GM10847 (cell line): ENCODE data around the gene CACNA1C.
A peak's percentile ranks its signal among the peaks of the same experiment; 100 is the strongest.

Source experiments
- POLR2A ChIP-seq: IDR thresholded peaks from 2 replicates; pipeline ENCODE4 v1.6.1; 2011; ENCODE audit not compliant: insufficient read length; ENCODE audit errors: extremely low read depth

CACNA1C gene

GRCh38 chr12:2052826-2053678 is at the start of gene CACNA1C:
Gene CACNA1C (plus strand): TSS chr12:2052987. CDS start chr12:2053563, 576 bp downstream.
- TF ChIP-seq POLR2A, result no peak

DNA sequence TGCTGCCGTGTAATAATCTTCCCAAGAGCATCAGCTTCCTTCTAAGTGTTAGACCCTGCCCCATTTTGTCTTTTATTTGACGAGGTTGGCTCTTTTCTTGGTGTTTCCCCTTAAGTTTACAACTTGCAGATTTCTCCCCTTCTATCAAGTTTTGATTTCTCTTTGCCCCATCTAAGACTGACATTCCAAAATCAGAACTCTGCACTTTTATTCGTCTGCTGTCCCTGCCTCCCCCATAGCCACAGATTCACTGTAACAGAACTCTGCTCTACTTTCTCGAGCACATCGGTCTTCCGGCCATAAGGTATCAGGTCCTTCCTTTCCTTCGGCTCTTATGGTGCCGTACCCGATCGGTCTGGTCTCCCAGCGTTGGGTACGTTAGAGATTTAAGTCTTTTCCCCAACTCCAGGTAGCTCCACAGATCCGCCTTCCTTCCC is 49.1 kb upstream of the CACNA1C start:
- no peak for TF ChIP-seq POLR2A

- TF ChIP-seq POLR2A, result peak; percentile 66
Measured at GRCh38 chr12:2004113-2004929, 48.5 kb upstream of the CACNA1C start, which contains the start of gene DCP1B. Gene DCP1B (minus strand): TSS chr12:2004457. CDS start chr12:2004431, 26 bp downstream.

DNA sequence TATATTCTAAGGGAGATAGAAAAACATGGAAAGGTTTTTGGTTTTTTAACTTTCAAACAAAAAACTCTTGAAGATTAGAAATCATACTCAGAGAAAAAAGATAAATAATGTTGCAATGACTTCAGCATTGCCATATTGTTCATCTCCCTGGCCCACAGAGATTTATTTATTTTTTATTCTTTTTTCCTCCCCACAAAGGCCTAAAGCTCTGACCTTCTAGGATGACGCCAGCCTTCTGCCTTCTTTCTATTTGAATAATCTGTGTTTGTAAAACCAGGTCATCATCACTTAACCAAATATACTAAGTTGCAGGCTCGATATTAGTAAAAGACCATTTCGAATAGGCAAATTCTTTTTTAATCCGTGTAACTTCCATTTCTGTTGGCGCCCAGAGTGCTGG is 44.1 kb upstream of the CACNA1C start:
- no peak for TF ChIP-seq POLR2A

- TF ChIP-seq POLR2A, result no peak
Measured at GRCh38 chr12:2009623-2010022, 43.2 kb upstream of the CACNA1C start.

- no peak for TF ChIP-seq POLR2A
Measured at GRCh38 chr12:2011643-2012607, 40.9 kb upstream of the CACNA1C start.

- no peak for TF ChIP-seq POLR2A
Measured at GRCh38 chr12:2013086-2013485, 39.7 kb upstream of the CACNA1C start.

- no peak for TF ChIP-seq POLR2A
Measured at GRCh38 chr12:2013527-2014223, 39.1 kb upstream of the CACNA1C start.

GRCh38 chr12:2014231-2014630 is 38.6 kb upstream of the CACNA1C start:
- TF ChIP-seq POLR2A, result no peak

GRCh38 chr12:2016862-2017545 is 35.8 kb upstream of the CACNA1C start:
- TF ChIP-seq POLR2A, result no peak

GRCh38 chr12:2017546-2018337 is 35.0 kb upstream of the CACNA1C start:
- no peak for TF ChIP-seq POLR2A

DNA sequence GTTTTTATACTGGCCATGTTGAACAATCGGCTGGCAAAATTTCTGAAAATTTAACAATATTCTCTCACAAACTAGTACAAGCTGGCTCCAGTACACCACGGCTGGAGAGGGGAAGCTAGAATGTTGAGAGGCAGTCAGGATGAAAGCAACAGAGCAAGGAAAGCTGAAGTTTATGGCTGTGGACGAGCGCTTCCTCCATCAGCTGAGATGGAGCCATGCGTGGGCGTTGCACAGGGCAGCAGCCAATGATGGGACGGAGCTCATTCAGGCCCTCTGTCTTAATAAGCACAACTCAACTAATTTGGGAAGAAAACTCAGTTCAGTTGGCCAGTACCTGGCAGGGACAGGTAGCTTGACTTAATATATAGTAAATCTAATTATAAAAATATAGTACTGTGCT is 34.4 kb upstream of the CACNA1C start:
- TF ChIP-seq POLR2A, result no peak

GRCh38 chr12:2019126-2019525 is 33.7 kb upstream of the CACNA1C start:
- TF ChIP-seq POLR2A, result no peak
